Measurements from ENCODE around the gene ADAMTS9.

The ADAMTS9 gene

GRCh38 chr3:64617610-64618009 lies 70.2 kb downstream of the ADAMTS9 start:
- DNase-seq, result no peak

GRCh38 chr3:64616953-64617352 lies 70.8 kb downstream of the ADAMTS9 start:
- no peak for DNase-seq

DNA sequence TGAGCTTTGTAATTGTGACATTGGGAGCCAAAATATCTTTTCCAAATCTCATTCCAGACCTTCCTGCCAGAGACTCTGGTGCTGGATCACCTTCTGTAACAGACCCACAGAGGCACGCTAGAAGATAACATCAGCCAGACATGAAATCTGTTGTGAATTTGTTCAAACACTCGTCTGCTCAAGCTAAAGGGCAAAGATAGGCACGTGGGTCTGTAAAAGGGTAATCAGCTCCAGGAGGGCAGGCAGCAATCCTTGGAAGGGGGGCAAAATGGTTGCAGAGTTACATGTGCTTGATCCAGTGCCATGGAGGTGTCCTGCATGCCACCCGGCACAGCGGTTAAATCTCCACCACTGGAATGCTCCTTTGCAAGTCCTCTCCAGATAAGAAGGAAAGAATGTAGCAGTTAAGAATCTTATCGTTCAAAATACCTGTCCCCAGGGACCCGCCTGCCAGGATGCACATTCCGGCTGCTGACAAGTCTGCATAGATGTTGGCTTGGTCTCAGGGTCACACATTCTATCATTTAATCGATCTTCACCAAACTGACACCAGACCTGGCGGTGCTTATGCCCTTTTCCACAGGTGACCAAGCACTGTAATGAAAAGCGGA lies 74.8 kb downstream of the ADAMTS9 start:
- DNase-seq, result no peak

DNA sequence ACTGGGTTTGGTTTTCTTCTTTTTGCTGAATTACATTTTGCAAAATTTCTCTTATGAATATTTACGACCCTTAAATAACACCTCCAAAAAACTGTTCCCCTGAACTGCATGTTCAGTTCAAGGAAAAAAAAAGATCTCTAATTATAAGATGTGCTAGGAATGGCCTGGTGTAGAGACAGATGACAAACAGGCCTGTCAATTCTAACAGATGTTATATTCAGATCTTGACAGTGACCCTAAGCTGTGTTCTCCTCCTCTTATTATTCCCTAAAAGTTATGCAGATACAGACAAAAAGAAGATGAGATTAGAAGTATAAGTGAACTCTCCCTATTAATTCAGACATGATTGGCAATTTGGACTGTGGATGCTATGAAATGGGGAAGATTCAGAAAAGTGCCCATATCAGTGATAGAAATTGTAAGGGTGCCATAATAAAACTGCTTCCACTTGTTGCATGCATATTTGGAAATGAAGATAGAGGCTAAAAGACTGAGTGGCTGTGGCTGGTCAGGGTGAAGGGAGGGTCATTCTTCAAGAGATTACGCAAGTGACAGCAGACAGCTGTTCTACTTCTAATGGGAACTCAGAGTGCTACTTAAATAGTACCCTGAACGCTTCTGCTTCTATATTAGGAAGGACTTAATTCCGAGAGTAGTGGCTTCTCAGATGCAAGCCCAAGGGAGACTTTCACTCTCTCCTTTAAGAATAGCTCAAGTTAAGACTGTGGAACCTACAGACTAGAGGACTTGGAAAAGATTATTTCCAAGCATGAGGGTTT lies 75.5 kb downstream of the ADAMTS9 start:
- DNase-seq, result no peak

DNA sequence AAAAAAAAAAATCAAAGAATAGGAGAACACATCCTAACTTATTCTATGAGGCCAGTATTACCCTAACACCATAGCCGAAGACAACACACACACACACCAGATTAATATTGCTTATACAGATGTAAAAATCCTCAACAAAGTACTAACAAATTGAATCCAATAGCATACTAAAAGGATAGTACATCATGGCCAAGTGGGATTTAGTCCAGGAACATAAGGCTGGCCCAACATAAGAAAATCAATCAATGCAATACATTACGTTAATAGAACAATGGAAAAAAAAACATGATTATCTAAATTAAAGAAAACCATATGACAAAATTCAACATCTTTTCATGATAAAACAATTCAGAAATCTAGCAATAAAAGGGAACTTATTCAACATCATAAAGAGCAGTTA lies 79.1 kb downstream of the ADAMTS9 start:
- no peak for DNase-seq

- DNase-seq, result no peak
These were observed 80.7 kb downstream of the ADAMTS9 start for GRCh38 chr3:64607032-64607551.

DNA sequence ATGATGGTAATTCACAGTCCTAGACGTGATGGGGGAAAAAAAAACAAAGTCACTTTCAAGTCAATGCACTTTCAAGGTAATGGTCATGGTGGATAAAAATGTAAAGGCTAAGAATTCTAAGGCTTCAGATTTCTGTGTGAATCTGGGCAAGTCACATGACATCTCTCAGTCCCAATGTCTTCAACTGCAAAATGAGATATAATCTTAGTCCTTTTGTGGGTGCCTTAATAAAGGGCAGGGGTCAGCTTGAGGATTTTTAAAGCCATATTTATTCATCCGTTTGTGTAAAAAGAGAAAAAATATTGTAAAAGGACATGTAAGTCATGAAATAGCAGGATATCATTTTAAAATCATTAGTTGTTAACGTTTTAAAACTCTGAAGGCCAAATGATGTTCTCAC lies 83.5 kb downstream of the ADAMTS9 start:
- DNase-seq, result no peak

DNA sequence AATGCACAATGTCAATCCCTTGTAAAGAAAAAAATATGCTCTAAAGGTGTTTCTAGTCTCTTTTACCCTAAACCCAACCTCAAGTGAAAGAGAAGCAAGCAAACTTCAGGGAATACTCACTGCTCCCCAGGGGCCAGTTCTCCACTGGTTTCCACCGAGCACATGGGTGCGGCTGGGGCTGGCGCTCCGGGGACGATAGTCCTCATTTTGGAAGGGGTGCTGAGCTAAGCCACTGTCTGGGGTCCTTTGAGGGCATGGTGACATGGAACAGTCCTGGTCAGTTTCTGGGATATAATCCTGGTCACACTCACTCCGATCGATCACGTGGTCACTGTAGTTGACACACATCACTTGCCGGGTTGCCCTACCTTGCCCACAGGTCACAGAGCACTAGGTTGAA lies 86.0 kb downstream of the ADAMTS9 start:
- DNase-seq, result no peak

GRCh38 chr3:64600246-64600950 lies 87.4 kb downstream of the ADAMTS9 start:
- no peak for DNase-seq

DNA sequence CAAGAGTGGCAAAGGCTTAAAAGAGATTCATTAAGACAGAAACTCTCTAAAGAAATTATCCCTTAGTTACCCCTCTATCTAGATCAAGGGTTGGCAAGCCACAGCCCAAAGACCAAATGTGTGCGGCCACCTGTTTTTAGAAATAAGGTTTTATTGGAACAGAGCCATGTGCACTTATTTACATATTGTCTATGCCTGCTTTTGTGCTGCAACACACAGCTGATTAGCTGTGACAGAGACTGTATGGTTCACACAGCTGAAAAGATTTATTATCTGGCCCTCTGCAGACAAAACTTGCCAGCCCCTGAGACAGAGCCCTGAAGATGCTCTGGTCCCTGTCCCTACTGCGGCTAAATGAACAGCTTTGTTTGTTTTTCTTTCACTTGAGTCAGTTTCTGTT lies 88.1 kb downstream of the ADAMTS9 start:
- no peak for DNase-seq

DNA sequence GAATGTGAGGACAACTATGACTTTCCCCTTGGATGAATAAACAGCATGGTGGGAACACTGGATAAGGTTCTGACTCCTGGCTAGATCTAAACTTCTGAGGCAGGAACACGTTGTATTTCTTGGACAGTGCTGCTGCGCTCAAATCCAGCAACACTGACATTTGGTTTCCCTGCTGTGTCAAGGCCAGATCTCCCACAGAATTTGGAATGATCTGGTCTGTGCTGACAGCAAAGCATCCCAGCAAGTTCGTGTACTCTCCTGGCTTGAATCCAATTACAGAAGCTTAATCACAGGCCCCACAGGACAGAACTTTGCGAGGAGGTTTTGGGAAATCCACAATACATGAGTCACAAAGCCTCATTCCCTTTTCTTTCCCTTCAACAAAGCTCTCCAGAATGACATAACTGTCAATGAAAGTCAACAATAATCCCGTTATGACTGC lies 92.5 kb downstream of the ADAMTS9 start:
- DNase-seq, result no peak

DNA sequence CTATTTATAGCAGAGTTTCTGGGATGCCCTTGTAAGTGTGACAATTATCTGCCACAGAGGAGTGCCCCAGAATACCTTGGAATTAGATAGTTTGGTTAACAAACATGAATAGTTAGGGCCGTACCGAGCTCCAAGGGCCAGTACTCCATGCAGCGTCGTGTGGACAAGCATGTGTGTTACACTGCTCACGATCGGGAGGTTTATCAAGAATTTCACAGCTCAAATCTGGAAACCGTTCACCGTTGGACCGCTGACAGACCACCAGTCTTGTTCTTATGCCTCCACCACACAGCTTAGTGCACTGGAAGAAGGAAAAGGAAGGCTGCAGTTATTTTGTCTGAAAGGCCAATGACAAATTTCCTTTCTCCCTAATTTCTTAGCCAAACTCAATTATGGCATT lies 93.7 kb downstream of the ADAMTS9 start:
- DNase-seq, result no peak

GRCh38 chr3:64593350-64593749 lies 94.5 kb downstream of the ADAMTS9 start:
- DNase-seq, result no peak

GRCh38 chr3:64591615-64592014 lies 96.2 kb downstream of the ADAMTS9 start:
- DNase-seq, result no peak

DNA sequence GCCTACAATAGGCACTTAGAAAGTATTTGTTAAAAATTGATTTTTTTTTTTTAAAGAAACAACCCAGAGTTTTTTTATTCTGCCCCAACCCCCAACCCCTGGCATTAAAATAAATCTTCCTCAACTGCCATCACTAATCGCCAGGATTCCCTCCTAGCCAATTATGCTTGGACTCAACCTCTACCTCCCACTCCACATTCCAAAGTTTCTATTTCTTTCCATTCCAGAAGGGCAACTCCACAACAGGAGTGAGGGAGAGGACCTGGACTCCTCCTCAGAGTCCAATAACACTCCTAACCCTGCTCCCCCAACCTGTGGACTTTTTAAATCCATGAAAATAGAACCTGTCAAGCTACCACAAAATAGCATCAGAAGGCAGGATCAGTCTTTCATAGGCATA lies 99.4 kb downstream of the ADAMTS9 start:
- no peak for DNase-seq

GRCh38 chr3:64586952-64587351 lies 100.8 kb downstream of the ADAMTS9 start:
- no peak for DNase-seq

- DNase-seq, result no peak
These were observed 103.6 kb downstream of the ADAMTS9 start for GRCh38 chr3:64584179-64584578.

DNA sequence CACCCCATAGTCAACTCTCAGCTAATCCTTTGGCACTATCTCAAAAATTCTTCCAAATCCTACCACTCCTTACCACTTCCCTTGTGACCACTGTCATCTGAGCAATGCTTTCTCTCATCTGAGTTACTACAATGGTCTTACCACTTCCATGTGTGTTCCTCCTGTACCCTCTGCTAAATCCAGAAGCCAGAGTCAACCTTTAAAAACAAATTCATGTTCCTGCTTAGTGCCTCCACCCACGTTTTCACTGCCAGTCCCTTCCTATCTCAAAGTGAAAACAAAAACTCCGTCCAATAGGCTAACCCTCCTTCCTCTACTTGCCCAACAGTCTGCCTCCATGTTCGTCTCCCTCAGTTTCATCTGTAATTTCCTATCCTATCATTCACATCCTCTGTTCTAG lies 109.0 kb downstream of the ADAMTS9 start:
- no peak for DNase-seq

- DNase-seq, result no peak
These were observed 109.6 kb downstream of the ADAMTS9 start for GRCh38 chr3:64578062-64578770.

GRCh38 chr3:64576211-64576775 lies 111.5 kb downstream of the ADAMTS9 start:
- DNase-seq, result no peak

DNA sequence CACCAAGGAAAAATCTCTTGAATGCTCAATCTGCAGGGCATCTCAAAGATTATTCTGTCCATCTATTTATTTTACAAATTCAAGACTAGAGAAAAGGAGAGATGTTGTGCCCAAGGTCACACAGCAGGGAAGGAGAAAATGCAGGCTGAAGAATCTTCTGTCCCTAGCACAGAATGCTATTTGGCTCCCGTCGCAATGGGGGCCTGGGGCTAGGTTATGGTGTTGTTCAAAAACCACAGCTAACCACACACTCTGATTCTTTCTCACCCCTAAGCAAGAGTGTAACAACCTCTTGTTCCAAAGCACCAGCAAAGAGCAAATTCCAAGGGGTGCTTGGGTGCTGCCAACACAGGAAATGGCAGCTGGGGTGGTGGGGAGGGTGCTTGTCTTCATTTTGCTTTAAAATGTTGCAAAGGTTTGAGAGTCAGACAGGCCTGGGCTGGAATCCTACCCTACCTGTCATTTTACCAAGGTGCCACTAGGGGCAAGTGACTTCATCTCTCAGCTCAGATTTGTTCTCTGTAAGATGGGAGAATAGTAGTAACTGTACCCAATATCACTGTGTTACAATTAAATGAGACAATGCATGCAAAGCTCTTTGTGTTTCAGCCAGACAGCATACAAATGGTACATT lies 112.5 kb downstream of the ADAMTS9 start:
- no peak for DNase-seq

DNA sequence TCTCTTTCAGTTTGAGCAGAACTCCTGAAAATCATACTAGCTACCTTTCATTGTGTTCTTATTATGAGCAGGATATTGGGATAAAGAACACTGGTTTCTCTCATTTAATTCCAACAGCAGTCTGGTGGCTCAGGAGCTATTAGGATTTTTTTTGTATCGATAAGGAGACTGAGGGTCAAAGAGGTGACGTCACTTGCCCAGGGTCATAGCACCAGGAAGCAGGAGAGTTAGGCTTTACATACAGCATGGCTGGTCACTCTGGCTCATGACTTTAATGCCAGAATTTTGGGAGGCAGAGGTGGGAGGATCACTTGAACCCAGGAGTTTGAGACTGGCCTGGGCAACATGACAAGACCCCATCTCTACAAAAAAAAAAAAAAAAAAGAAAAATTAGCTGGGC lies 113.6 kb downstream of the ADAMTS9 start:
- DNase-seq, result no peak

All from CD4-positive, alpha-beta T cell treated with Interleukin-4 for 1 hour (primary cell).